Keratinocyte (primary cell): ENCODE measurements around the gene SCAI.

Experiments
- EZH2 ChIP-seq: IDR thresholded peaks from one replicate; pipeline ENCODE4 v1.6.1; 2012; ENCODE audit warnings: inconsistent platforms, mild to moderate bottlenecking, low read length, moderate library complexity
- TF ChIP-seq, protein P1 (sequence below), 3 experiments: IDR thresholded peaks in 1 of 3; conservative IDR thresholded peaks in 1 of 3; optimal IDR thresholded peaks in 1 of 3; 2 replicates in 2 of 3; 3 replicates in 1 of 3; pipeline versions ENCODE3 to v1.5.1; 2011; ENCODE audit warnings: low read length in 3 of 3, mild to moderate bottlenecking in 3 of 3, moderate library complexity in 2 of 3, control low read depth in 1 of 3, inconsistent platforms in 1 of 3; ENCODE audit not compliant: insufficient read depth in 2 of 3; ENCODE audit errors: extremely low read depth in 1 of 3

DNA sequence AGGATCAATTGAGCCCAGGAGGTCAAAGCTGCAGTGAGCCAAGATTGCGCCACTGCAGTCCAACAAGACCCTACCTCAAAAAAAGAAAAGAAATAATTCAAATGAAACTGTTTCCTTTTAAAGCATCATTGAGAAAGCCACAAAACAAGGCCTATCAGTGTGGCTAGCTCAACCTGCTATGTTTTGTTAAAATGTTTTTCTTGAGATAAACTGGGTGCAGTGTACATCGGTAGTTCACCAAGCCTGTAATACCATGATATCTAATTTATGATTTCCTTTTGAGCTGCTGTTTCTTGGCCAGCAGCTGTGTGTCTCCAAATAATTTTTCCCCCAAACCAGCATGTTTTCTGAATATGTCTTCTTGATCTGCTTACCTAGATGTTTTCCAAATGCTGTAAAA is 105.2 kb downstream of the SCAI start:
- no peak for TF ChIP-seq EZH2
- TF ChIP-seq, protein P1, sequence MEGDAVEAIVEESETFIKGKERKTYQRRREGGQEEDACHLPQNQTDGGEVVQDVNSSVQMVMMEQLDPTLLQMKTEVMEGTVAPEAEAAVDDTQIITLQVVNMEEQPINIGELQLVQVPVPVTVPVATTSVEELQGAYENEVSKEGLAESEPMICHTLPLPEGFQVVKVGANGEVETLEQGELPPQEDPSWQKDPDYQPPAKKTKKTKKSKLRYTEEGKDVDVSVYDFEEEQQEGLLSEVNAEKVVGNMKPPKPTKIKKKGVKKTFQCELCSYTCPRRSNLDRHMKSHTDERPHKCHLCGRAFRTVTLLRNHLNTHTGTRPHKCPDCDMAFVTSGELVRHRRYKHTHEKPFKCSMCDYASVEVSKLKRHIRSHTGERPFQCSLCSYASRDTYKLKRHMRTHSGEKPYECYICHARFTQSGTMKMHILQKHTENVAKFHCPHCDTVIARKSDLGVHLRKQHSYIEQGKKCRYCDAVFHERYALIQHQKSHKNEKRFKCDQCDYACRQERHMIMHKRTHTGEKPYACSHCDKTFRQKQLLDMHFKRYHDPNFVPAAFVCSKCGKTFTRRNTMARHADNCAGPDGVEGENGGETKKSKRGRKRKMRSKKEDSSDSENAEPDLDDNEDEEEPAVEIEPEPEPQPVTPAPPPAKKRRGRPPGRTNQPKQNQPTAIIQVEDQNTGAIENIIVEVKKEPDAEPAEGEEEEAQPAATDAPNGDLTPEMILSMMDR (optimal IDR thresholded peaks at IDR 0.05 in 1 of 3, IDR thresholded peaks at IDR 0.05 in 1 of 3, conservative IDR thresholded peaks at IDR 0.05 in 1 of 3; ENCODE audit: extremely low read depth in 1 of 3, insufficient read depth in 2 of 3, low read length in 3 of 3): no peak
